K562 (cell line): ENCODE measurements around the gene NTS. TPM values are rescaled to one million over a fixed set of nuclear protein-coding genes. Genes with fewer than 3 reads are reported as not detected.

Experiments used
- ATAC-seq: fragments of 200-7000 bp; cut with Tn5 transposase; 3 replicates; pipeline ENCODE4 v1.9.1; 2020; ENCODE audit warnings: moderate library complexity
- BruUV-seq: library from RNA; stranded (reverse); fragments of 400-500 nt; replicated peaks from 2 replicates; lab custom pipeline; 2021; lab: Mats Ljungman, UMichigan
- CTCF ChIA-PET: fragments of 300-600 bp; formaldehyde crosslinking; extraction: SDS; loops from one replicate; lab custom pipeline; 2021; ENCODE audit warnings: low intra/inter-chr PET ratio; lab: Yijun Ruan, JAX
- POLR2A ChIA-PET: fragments of 300-600, 350-650 bp; sonication (Branson Sonifier 250); formaldehyde crosslinking; extraction: SDS; loops from one replicate; lab custom pipeline; 2021; ENCODE audit warnings: antibody characterized with exemption, inconsistent platforms; lab: Yijun Ruan, JAX
- DNase-seq, 4 experiments: peaks; one replicate each; pipeline versions ENCODE4 v3.0.0 to v3.0.0-alpha.2; 2011 to 2018; ENCODE audit warnings: low spot score in 3 of 4, mixed read lengths in 3 of 4; ENCODE audit errors: extremely low read depth in 1 of 4
- FAIRE-seq: peaks from 2 replicates; lab custom pipeline; 2011; peaks lifted over from hg19 to GRCh38; lab: Jason Lieb, UNC
- H2AFZ ChIP-seq: 2 replicates; pipeline ENCODE4 v1.6.0; 2011; ENCODE audit warnings: low read depth, low read length, control low read depth, inconsistent platforms
- H3K27ac ChIP-seq: fragments of 200-600 bp; 3 replicates; pipeline ENCODE4 v1.8.0; 2011; ENCODE audit warnings: low read depth, mild to moderate bottlenecking, control low read depth, inconsistent platforms, low read length, moderate library complexity, mixed read lengths; ENCODE audit errors: extremely low read depth
- H3K27me3 ChIP-seq, 2 experiments: fragments of 300-600 bp in 1 of 2; 2 replicates in 1 of 2; 3 replicates in 1 of 2; pipeline versions ENCODE4 v1.6.0 to v1.8.0; 2011; ENCODE audit warnings: inconsistent platforms in 2 of 2, low read length in 2 of 2, mild to moderate bottlenecking in 1 of 2, mixed read lengths in 1 of 2, moderate library complexity in 1 of 2; ENCODE audit not compliant: control insufficient read depth in 2 of 2, insufficient read depth in 2 of 2
- H3K36me3 ChIP-seq: fragments of 300-600 bp; 3 replicates; pipeline ENCODE4 v1.8.0; 2011; ENCODE audit warnings: mild to moderate bottlenecking, low read length, inconsistent platforms; ENCODE audit not compliant: control insufficient read depth, insufficient read depth
- H3K4me1 ChIP-seq, 2 experiments: fragments of 200-600 bp in 1 of 2; replicated peaks in 1 of 2; 2 replicates in 1 of 2; 3 replicates in 1 of 2; pipeline versions ENCODE4 v1.5.1 to v1.8.0; 2011; ENCODE audit warnings: inconsistent platforms in 2 of 2, low read length in 2 of 2, mild to moderate bottlenecking in 1 of 2, mixed read lengths in 1 of 2, moderate library complexity in 1 of 2; ENCODE audit not compliant: control insufficient read depth in 2 of 2, insufficient read depth in 2 of 2
- H3K4me2 ChIP-seq: 2 replicates; pipeline ENCODE4 v1.6.1; 2011; ENCODE audit warnings: low read length, control low read depth, inconsistent platforms, mixed read lengths; ENCODE audit not compliant: insufficient read depth
- H3K4me3 ChIP-seq: fragments of 200-600 bp; sonication (generic), shearing (Covaris generic); 2 replicates; pipeline ENCODE4 v1.5.1; 2016; ENCODE audit warnings: control low read depth, inconsistent platforms
- H3K79me2 ChIP-seq: fragments of 200-600 bp; 3 replicates; pipeline ENCODE4 v1.8.0; 2011; ENCODE audit warnings: low read length, inconsistent platforms; ENCODE audit not compliant: control insufficient read depth, insufficient read depth
- H3K9ac ChIP-seq, 2 experiments: 2 replicates each; pipeline versions ENCODE4 v1.6.0 to v1.6.1; 2011; ENCODE audit warnings: low read depth in 2 of 2, low read length in 2 of 2, control low read depth in 1 of 2, inconsistent platforms in 1 of 2, mild to moderate bottlenecking in 1 of 2, mixed read lengths in 1 of 2; ENCODE audit not compliant: insufficient read depth in 1 of 2
- H3K9me1 ChIP-seq: one replicate; pipeline ENCODE4 v1.6.0; 2011; ENCODE audit warnings: inconsistent platforms, mild to moderate bottlenecking, low read length, moderate library complexity; ENCODE audit not compliant: control insufficient read depth, insufficient read depth
- H3K9me3 ChIP-seq: replicated peaks from 2 replicates; pipeline ENCODE4 v1.5.1; 2011; ENCODE audit warnings: low read depth, low read length, inconsistent platforms; ENCODE audit not compliant: control insufficient read depth, insufficient read depth
- H4K20me1 ChIP-seq: replicated peaks from 2 replicates; pipeline ENCODE4 v1.6.1; 2011; ENCODE audit warnings: low read length, inconsistent platforms, mixed read lengths; ENCODE audit not compliant: control insufficient read depth, insufficient read depth
- CREM ChIP-seq: IDR thresholded peaks from 2 replicates; pipeline ENCODE4 v1.6.1; 2014; ENCODE audit warnings: antibody characterized with exemption, low read depth
- ETV6 ChIP-seq, 3 experiments: fragments of 150-350 bp in 1 of 3; sonication (generic) in 1 of 3; formaldehyde crosslinking in 1 of 3; IDR thresholded peaks; 2 replicates each; pipeline versions ENCODE4 v1.6.1 to v1.8.0; 2014 to 2022; ENCODE audit warnings: borderline replicate concordance in 2 of 3, low read depth in 2 of 3, antibody characterized with exemption in 1 of 3, low read length in 1 of 3, mild to moderate bottlenecking in 1 of 3, missing genetic modification reagents in 1 of 3
- PML ChIP-seq: IDR thresholded peaks from 2 replicates; pipeline ENCODE4 v1.6.1; 2012; ENCODE audit warnings: low read length, inconsistent platforms
- WGBS: fragments of 100-300 bp; shearing (Covaris generic); methylation state at CpG from one replicate; pipeline ENCODE4 v1.1.6; 2016; ENCODE audit warnings: low coverage, mixed read lengths; ENCODE audit not compliant: insufficient coverage; ENCODE audit errors: missing lambda C conversion rate; 5-methylcytosine and 5-hydroxymethylcytosine counted together
- in situ Hi-C: fragments of 300-500 bp; cut with MboI; formaldehyde crosslinking; loops from 4 replicates; pipeline ENCODE4 v1.15.0; 2018; ENCODE audit warnings: inconsistent platforms, mixed read lengths
- intact Hi-C: fragments of 100-400 bp; cut with micrococcal nuclease; formaldehyde crosslinking; loops from 2 replicates; pipeline ENCODE4 v1.14.2; 2022
- polyA plus RNA-seq, 8 experiments: library from polyadenylated mRNA; depleted of rRNA in 4 of 8; stranded (reverse) in 5 of 8; unstranded in 3 of 8; fragments of >200 nt; fragmentation: Nextera tagmentation in 2 of 8; fragmentation: Illumina TruSeq in 1 of 8; extraction: Ambion mirVana in 2 of 8; extraction: Trizol in 1 of 8; gene quantifications; 2 replicates each; pipeline versions ENCODE4 v1.2.1 to v1.2.3, GENCODE V29; 2011 to 2014; ENCODE audit warnings: inconsistent platforms in 1 of 8, missing spikeins in 1 of 8
- total RNA-seq, 7 experiments: library from RNA; depleted of rRNA in 6 of 7; stranded (reverse); fragments of >200 nt in 6 of 7; fragmentation: Illumina TruSeq in 2 of 7; extraction: Trizol in 2 of 7; gene quantifications; 2 replicates each; pipeline versions ENCODE4 v1.2.1 to v1.2.3, GENCODE V29; 2011 to 2021; ENCODE audit warnings: low replicate concordance in 1 of 7
- TF ChIP-seq, protein P1 (sequence below): sonication (generic); formaldehyde crosslinking; IDR thresholded peaks from 2 replicates; pipeline ENCODE4 v1.8.0; 2023; ENCODE audit warnings: mild to moderate bottlenecking, missing genetic modification reagents

NTS gene
- total and polyA plus RNA-seq, 9 of the 15 experiments (the other 6 are each of a cell fraction or from before 2014, with no cell fraction given) = 0.09 to 3.4 (median 0.18) TPM; not detected in 2

DNA sequence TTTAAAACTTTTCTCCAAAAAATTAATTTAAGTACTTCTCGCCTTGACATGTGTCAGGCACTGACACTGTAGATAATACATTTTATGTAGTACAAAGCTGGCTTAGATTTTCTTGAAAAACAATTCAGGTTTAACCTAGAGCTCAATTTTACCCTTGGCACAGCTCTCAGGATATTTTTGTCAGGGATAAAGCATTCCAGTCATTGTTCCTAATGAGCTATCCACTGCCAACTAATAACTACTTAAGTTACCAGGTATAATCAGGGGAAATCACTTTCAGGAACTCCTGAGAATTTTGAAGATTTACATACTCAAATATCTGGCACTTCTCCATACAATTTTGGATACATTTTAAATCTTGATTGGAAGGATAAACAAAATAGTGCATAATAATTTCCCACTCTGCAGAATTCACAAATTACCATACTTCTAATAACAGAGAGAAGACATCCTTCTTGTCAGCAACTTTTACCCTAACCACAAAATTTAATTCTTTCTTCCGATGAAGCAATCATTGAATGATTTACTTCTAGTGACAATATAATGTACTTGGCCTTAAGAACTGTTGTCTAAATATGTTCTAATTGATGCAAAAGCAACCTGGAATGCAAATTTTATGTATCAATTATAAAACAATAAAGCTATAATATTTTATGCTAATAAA lies 42.6 kb upstream of the NTS start:
- TF ChIP-seq CREM = no peak
- no peak for TF ChIP-seq ETV6 (IDR thresholded peaks at IDR 0.05; ENCODE audit: borderline replicate concordance in 1 of 2, low read depth in 2 of 2, low read length in 1 of 2)
- TF ChIP-seq ETV6 (CRISPR knock-in tag; IDR thresholded peaks at IDR 0.05; ENCODE audit: borderline replicate concordance) = no peak
- no peak for TF ChIP-seq PML
- TF ChIP-seq, protein P1, sequence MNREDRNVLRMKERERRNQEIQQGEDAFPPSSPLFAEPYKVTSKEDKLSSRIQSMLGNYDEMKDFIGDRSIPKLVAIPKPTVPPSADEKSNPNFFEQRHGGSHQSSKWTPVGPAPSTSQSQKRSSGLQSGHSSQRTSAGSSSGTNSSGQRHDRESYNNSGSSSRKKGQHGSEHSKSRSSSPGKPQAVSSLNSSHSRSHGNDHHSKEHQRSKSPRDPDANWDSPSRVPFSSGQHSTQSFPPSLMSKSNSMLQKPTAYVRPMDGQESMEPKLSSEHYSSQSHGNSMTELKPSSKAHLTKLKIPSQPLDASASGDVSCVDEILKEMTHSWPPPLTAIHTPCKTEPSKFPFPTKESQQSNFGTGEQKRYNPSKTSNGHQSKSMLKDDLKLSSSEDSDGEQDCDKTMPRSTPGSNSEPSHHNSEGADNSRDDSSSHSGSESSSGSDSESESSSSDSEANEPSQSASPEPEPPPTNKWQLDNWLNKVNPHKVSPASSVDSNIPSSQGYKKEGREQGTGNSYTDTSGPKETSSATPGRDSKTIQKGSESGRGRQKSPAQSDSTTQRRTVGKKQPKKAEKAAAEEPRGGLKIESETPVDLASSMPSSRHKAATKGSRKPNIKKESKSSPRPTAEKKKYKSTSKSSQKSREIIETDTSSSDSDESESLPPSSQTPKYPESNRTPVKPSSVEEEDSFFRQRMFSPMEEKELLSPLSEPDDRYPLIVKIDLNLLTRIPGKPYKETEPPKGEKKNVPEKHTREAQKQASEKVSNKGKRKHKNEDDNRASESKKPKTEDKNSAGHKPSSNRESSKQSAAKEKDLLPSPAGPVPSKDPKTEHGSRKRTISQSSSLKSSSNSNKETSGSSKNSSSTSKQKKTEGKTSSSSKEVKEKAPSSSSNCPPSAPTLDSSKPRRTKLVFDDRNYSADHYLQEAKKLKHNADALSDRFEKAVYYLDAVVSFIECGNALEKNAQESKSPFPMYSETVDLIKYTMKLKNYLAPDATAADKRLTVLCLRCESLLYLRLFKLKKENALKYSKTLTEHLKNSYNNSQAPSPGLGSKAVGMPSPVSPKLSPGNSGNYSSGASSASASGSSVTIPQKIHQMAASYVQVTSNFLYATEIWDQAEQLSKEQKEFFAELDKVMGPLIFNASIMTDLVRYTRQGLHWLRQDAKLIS (CRISPR knock-in tag) = no peak
- no peaks in the 10 kb centered on the region for H3K9me1 ChIP-seq
- in situ Hi-C loops = no loop called here
- H3K9me3 ChIP-seq = no peaks in the 10 kb centered on the region
- intact Hi-C loops = no loop called here
- FAIRE-seq (no peak), ATAC-seq (no peak), DNase-seq (no peak)
- H3K4me3 ChIP-seq = no peak overlapping the region
- no peaks in the 10 kb centered on the region for H4K20me1 ChIP-seq
- ChIA-PET CTCF (no interaction called here), POLR2A (no interaction called here)
- no peaks in the 10 kb centered on the region for H3K4me1 ChIP-seq
- no peaks in the 10 kb centered on the region for H3K79me2 ChIP-seq
- H2AFZ ChIP-seq = no peak overlapping the region
- 0% methylated on average over 2 of the region's 2 CpGs for WGBS
- no peaks in the 10 kb centered on the region for H3K36me3 ChIP-seq
- H3K4me2 ChIP-seq = no peak overlapping the region
- no TSS peak for BruUV-seq
- H3K27me3 ChIP-seq = no peaks in the 10 kb centered on the region
- no peak overlapping the region for H3K27ac ChIP-seq
- H3K9ac ChIP-seq = no peak overlapping the region
